CD4-positive, alpha-beta T cell (primary cell): ENCODE measurements around the gene BLTP2. TPM values are rescaled to one million over a fixed set of nuclear protein-coding genes. Genes with fewer than 3 reads are reported as not detected.

Experiments
- ATAC-seq: fragments of 200-7000 bp; cut with Tn5 transposase; one replicate; pipeline ENCODE4 v1.10.0; 2022; ENCODE audit warnings: mild to moderate bottlenecking; ENCODE audit not compliant: poor library complexity
- CTCF ChIA-PET: fragments of 350-600 bp; sonication (Branson Sonifier 250); formaldehyde crosslinking; loops from one replicate; lab custom pipeline; 2021; ENCODE audit warnings: antibody characterized with exemption, inconsistent platforms; lab: Charles Lee
- POLR2A ChIA-PET: fragments of 350-600 bp; sonication (Branson Sonifier 250); formaldehyde crosslinking; loops from one replicate; lab custom pipeline; 2021; ENCODE audit warnings: antibody characterized with exemption, inconsistent platforms; lab: Charles Lee
- DNase-seq, 14 experiments: peaks; one replicate each; pipeline ENCODE4 v3.0.0-alpha.2; 2013 to 2020; ENCODE audit warnings: mixed read lengths in 2 of 14
- H3K27ac ChIP-seq, 2 donors: one replicate each; pipeline versions ENCODE4 v1.5.1 to v1.7.0; 2013; ENCODE audit warnings: low read length in 2 of 2, low read depth in 1 of 2, mild to moderate bottlenecking in 1 of 2
- H3K27me3 ChIP-seq, 2 experiments: 1 replicate in 1 of 2; 2 replicates in 1 of 2; pipeline versions ENCODE4 v1.6.1 to v1.7.0; 2013; ENCODE audit warnings: low read length in 2 of 2, control low read depth in 1 of 2, mild to moderate bottlenecking in 1 of 2, moderate library complexity in 1 of 2; ENCODE audit not compliant: insufficient read depth in 2 of 2, control insufficient read depth in 1 of 2
- H3K36me3 ChIP-seq: one replicate; pipeline ENCODE4 v1.6.1; 2013; ENCODE audit warnings: low read length, control low read depth; ENCODE audit not compliant: insufficient read depth
- H3K4me1 ChIP-seq: one replicate; pipeline ENCODE4 v1.6.1; 2013; ENCODE audit warnings: low read length, control low read depth; ENCODE audit not compliant: insufficient read depth
- H3K4me3 ChIP-seq: one replicate; pipeline ENCODE4 v1.5.1; 2013; ENCODE audit warnings: mild to moderate bottlenecking, low read length, moderate library complexity
- H3K9me3 ChIP-seq, 2 experiments: 1 replicate in 1 of 2; 2 replicates in 1 of 2; pipeline versions ENCODE4 v1.6.1 to v1.7.0; 2013; ENCODE audit warnings: low read length in 2 of 2, mild to moderate bottlenecking in 2 of 2, control low read depth in 1 of 2, moderate library complexity in 1 of 2; ENCODE audit not compliant: control insufficient read depth in 1 of 2, insufficient read depth in 1 of 2
- H3K27ac Mint-ChIP-seq: one replicate; pipeline ENCODE4 v1.8.0; 2020; ENCODE audit warnings: mixed read lengths
- H3K27me3 Mint-ChIP-seq: one replicate; pipeline ENCODE4 v1.8.0; 2021; ENCODE audit warnings: mixed read lengths
- H3K36me3 Mint-ChIP-seq: one replicate; pipeline ENCODE4 v1.8.0; 2021; ENCODE audit warnings: low read depth, mixed read lengths
- H3K4me1 Mint-ChIP-seq: one replicate; pipeline ENCODE4 v1.8.0; 2021; ENCODE audit warnings: low read depth, mixed read lengths
- H3K4me3 Mint-ChIP-seq: one replicate; pipeline ENCODE4 v1.8.0; 2020; ENCODE audit warnings: mild to moderate bottlenecking, mixed read lengths
- H3K9me3 Mint-ChIP-seq: one replicate; pipeline ENCODE4 v1.8.0; 2020; ENCODE audit warnings: mixed read lengths
- intact Hi-C, 2 experiments: fragments of 100-400 bp; cut with DNase I in 1 of 2; cut with micrococcal nuclease in 1 of 2; formaldehyde crosslinking; loops; one replicate each; pipeline versions ENCODE4 v1.15.1 to v1.9.0; 2023 to 2025; cut with DNase I, micrococcal nuclease
- total RNA-seq, 174 experiments: library from RNA in 2 of 174; stranded (reverse) in 2 of 174; gene quantifications; one replicate each; pipeline ENCODE4 v1.2.3 and lab custom pipeline; 2021 to 2026
- TF ChIP-seq, protein P1 (sequence below): fragments of 200-600 bp; IDR thresholded peaks from one replicate; pipeline ENCODE4 v1.8.0; 2022; ENCODE audit warnings: antibody characterized with exemption, mild to moderate bottlenecking

The BLTP2 gene
- total RNA-seq, 2 experiments from 2014 or later = 120 to 124 TPM

GRCh38 chr17:28684963-28685362 lies 40.0 kb upstream of the BLTP2 start:
- no peaks in the 10 kb centered on the region for H3K27me3 Mint-ChIP-seq
- no peaks in the 10 kb centered on the region for H3K27me3 ChIP-seq
- no peaks in the 10 kb centered on the region for H3K9me3 Mint-ChIP-seq
- no peak for ATAC-seq
- H3K4me1 ChIP-seq = no peaks in the 10 kb centered on the region
- no peaks in the 10 kb centered on the region for H3K9me3 ChIP-seq
- H3K4me1 Mint-ChIP-seq = no peaks in the 10 kb centered on the region
- no peak overlapping the region for H3K27ac ChIP-seq
- no peak overlapping the region for H3K4me3 Mint-ChIP-seq
- peaks cover 96% of the 10 kb centered on the region for H3K36me3 Mint-ChIP-seq
- no peak overlapping the region for H3K27ac Mint-ChIP-seq
- peaks cover 96% of the 10 kb centered on the region for H3K36me3 ChIP-seq
- ChIA-PET CTCF (no interaction called here), POLR2A (no interaction called here)
- DNase-seq = no peak
- TF ChIP-seq, protein P1, sequence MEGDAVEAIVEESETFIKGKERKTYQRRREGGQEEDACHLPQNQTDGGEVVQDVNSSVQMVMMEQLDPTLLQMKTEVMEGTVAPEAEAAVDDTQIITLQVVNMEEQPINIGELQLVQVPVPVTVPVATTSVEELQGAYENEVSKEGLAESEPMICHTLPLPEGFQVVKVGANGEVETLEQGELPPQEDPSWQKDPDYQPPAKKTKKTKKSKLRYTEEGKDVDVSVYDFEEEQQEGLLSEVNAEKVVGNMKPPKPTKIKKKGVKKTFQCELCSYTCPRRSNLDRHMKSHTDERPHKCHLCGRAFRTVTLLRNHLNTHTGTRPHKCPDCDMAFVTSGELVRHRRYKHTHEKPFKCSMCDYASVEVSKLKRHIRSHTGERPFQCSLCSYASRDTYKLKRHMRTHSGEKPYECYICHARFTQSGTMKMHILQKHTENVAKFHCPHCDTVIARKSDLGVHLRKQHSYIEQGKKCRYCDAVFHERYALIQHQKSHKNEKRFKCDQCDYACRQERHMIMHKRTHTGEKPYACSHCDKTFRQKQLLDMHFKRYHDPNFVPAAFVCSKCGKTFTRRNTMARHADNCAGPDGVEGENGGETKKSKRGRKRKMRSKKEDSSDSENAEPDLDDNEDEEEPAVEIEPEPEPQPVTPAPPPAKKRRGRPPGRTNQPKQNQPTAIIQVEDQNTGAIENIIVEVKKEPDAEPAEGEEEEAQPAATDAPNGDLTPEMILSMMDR = no peak
- H3K4me3 ChIP-seq = no peak overlapping the region
- intact Hi-C loops = no loop called here

GRCh38 chr17:28682655-28683054 lies 37.7 kb upstream of the BLTP2 start:
- no peak for DNase-seq
- Histone ChIP-seq H3K36me3 (peaks cover 94% of the 10 kb centered on the region), H3K9me3 (no peaks in the 10 kb centered on the region), H3K4me1 (no peaks in the 10 kb centered on the region), H3K27ac (no peak overlapping the region), H3K4me3 (no peak overlapping the region), H3K27me3 (no peaks in the 10 kb centered on the region)
- ChIA-PET POLR2A (no interaction called here), CTCF (no interaction called here)
- ATAC-seq = no peak
- TF ChIP-seq, protein P1 = no peak
- Mint-ChIP-seq H3K9me3 (no peaks in the 10 kb centered on the region), H3K36me3 (peaks cover 91% of the 10 kb centered on the region), H3K4me3 (no peak overlapping the region), H3K27ac (no peak overlapping the region), H3K27me3 (no peaks in the 10 kb centered on the region), H3K4me1 (no peaks in the 10 kb centered on the region)
- intact Hi-C loops = no loop called here

- no peaks in the 10 kb centered on the region for H3K9me3 Mint-ChIP-seq
- Histone ChIP-seq H3K4me1 (no peaks in the 10 kb centered on the region), H3K27me3 (no peaks in the 10 kb centered on the region), H3K4me3 (no peak overlapping the region), H3K27ac (no peak overlapping the region), H3K9me3 (no peaks in the 10 kb centered on the region), H3K36me3 (peaks cover 93% of the 10 kb centered on the region)
- H3K4me1 Mint-ChIP-seq = no peaks in the 10 kb centered on the region
- H3K27me3 Mint-ChIP-seq = no peaks in the 10 kb centered on the region
- peaks cover 92% of the 10 kb centered on the region for H3K36me3 Mint-ChIP-seq
- POLR2A ChIA-PET = interaction anchor here (0.8 to 1.7 kb wide), 2 partner anchors 14 to 29 kb away, joined by 3 to 6 read pairs; partner anchors contain the start of genes SDF2 and SUPT6H
- TF ChIP-seq, protein P1 = no peak
- H3K27ac Mint-ChIP-seq = no peak overlapping the region
- ATAC-seq = peak; percentile 57
- DNase-seq = peak in 2 of 14 experiments; percentile 35 to 43
- CTCF ChIA-PET = interaction anchor here (1.2 kb wide), 1 partner anchor 29 kb away, joined by 5 read pairs; no protein-coding TSS in a partner anchor
- intact Hi-C loops = no loop called here
- no peak overlapping the region for H3K4me3 Mint-ChIP-seq
These were observed 31.0 kb upstream of the BLTP2 start for GRCh38 chr17:28675980-28676379.
